Fibroblast of skin of right biceps (primary cell): Measurements from ENCODE around the gene ZMAT3.
"Not testable (repeated sequence)": the region's sequence is repeated elsewhere in the genome, so short reads cannot be mapped to it uniquely, and the experiment has no call there.

Experiments
- DNase-seq: peaks from one replicate; pipeline ENCODE4 v3.0.0-alpha.2; 2013

The ZMAT3 gene

GRCh38 chr3:179068779-179069530 lies 2.7 kb downstream of the ZMAT3 start:
- DNase-seq, result peak; percentile 52

GRCh38 chr3:179067839-179068238 lies 3.8 kb downstream of the ZMAT3 start:
- DNase-seq, result no peak

- no peak for DNase-seq
Measured at GRCh38 chr3:179067291-179067690, 4.3 kb downstream of the ZMAT3 start.

- DNase-seq, result no peak
Measured at GRCh38 chr3:179063945-179064560, 7.6 kb downstream of the ZMAT3 start.

GRCh38 chr3:179056326-179056725 lies 15.3 kb downstream of the ZMAT3 start:
- DNase-seq, result no peak

GRCh38 chr3:179054565-179054964 lies 17.0 kb downstream of the ZMAT3 start:
- DNase-seq, result not testable (repeated sequence)

- DNase-seq, result no peak
Measured at GRCh38 chr3:179046497-179047353, 24.9 kb downstream of the ZMAT3 start.

- no peak for DNase-seq
Measured at GRCh38 chr3:179045719-179046402, 25.7 kb downstream of the ZMAT3 start.

GRCh38 chr3:179038899-179039251 lies 32.7 kb downstream of the ZMAT3 start:
- DNase-seq, result not testable (repeated sequence)

- no peak for DNase-seq
Measured at GRCh38 chr3:179038216-179038898, 33.3 kb downstream of the ZMAT3 start.

GRCh38 chr3:179037351-179037750 lies 34.3 kb downstream of the ZMAT3 start:
- DNase-seq, result peak; percentile 69

GRCh38 chr3:179036626-179037300 lies 34.8 kb downstream of the ZMAT3 start:
- DNase-seq, result no peak

- DNase-seq, result peak; percentile 57
Measured at GRCh38 chr3:179036226-179036625, 35.4 kb downstream of the ZMAT3 start.

- DNase-seq, result no peak
Measured at GRCh38 chr3:179035232-179035631, 36.4 kb downstream of the ZMAT3 start.

- not testable (repeated sequence) for DNase-seq
Measured at GRCh38 chr3:179033304-179033657, 38.3 kb downstream of the ZMAT3 start.

- DNase-seq, result not testable (repeated sequence)
Measured at GRCh38 chr3:179032454-179033303, 38.9 kb downstream of the ZMAT3 start.

GRCh38 chr3:179029096-179029495 lies 42.5 kb downstream of the ZMAT3 start:
- DNase-seq, result no peak

GRCh38 chr3:179028408-179028807 lies 43.2 kb downstream of the ZMAT3 start:
- DNase-seq, result no peak

GRCh38 chr3:179027326-179027900 lies 44.2 kb downstream of the ZMAT3 start:
- DNase-seq, result peak; percentile 51

GRCh38 chr3:179026636-179027035 lies 45.0 kb downstream of the ZMAT3 start:
- peak; percentile 24 for DNase-seq
